GM23338 (cell line): ENCODE measurements around the gene PDZD8. TPM values are rescaled to one million over a fixed set of nuclear protein-coding genes. Genes with fewer than 3 reads are reported as not detected.

Experiments used
- ATAC-seq: fragments of 200-7000 bp; cut with Tn5 transposase; 3 replicates; pipeline ENCODE4 v1.9.1; 2020
- DNase-seq: peaks from one replicate; pipeline ENCODE4 v3.0.0-alpha.2; 2015; ENCODE audit warnings: low spot score
- H2AFZ ChIP-seq: fragments of 200-600 bp; sonication (generic); 2 replicates; pipeline ENCODE4 v1.8.0; 2016; ENCODE audit warnings: antibody characterized with exemption, mild to moderate bottlenecking, moderate library complexity
- H3F3A ChIP-seq: fragments of 200-600 bp; sonication (generic); replicated peaks from 2 replicates; pipeline ENCODE4 v1.8.0; 2017; ENCODE audit warnings: antibody characterized with exemption, mixed run types, low read depth
- H3K27ac ChIP-seq: fragments of 200-600 bp; sonication (generic); 2 replicates; pipeline ENCODE4 v1.6.1; 2016; ENCODE audit warnings: low read depth
- H3K27me3 ChIP-seq: fragments of 200-600 bp; sonication (generic); 2 replicates; pipeline ENCODE4 v1.8.0; 2016; ENCODE audit warnings: mild to moderate bottlenecking, mixed run types, moderate library complexity; ENCODE audit not compliant: insufficient read depth
- H3K36me3 ChIP-seq: fragments of 200-600 bp; sonication (generic); 2 replicates; pipeline ENCODE4 v1.8.0; 2016; ENCODE audit warnings: mild to moderate bottlenecking; ENCODE audit not compliant: insufficient read depth
- H3K4me1 ChIP-seq: fragments of 200-600 bp; sonication (generic); 2 replicates; pipeline ENCODE4 v1.8.0; 2016; ENCODE audit warnings: mild to moderate bottlenecking, moderate library complexity; ENCODE audit not compliant: insufficient read depth
- H3K4me2 ChIP-seq: fragments of 200-600 bp; sonication (generic); 2 replicates; pipeline ENCODE4 v1.7.1; 2017; ENCODE audit warnings: mixed run types
- H3K4me3 ChIP-seq: fragments of 200-600 bp; sonication (generic); 2 replicates; pipeline ENCODE4 v1.6.1; 2016; ENCODE audit warnings: mixed run types
- H3K79me2 ChIP-seq: fragments of 200-600 bp; sonication (generic); replicated peaks from 2 replicates; pipeline ENCODE4 v1.8.0; 2017; ENCODE audit warnings: mild to moderate bottlenecking; ENCODE audit not compliant: insufficient read depth
- H3K9me2 ChIP-seq: fragments of 200-600 bp; sonication (generic); 2 replicates; pipeline ENCODE4 v1.8.0; 2017; ENCODE audit not compliant: insufficient read depth
- H4K20me1 ChIP-seq: fragments of 200-600 bp; sonication (generic); replicated peaks from 2 replicates; pipeline ENCODE4 v1.8.0; 2017; ENCODE audit warnings: mild to moderate bottlenecking; ENCODE audit not compliant: insufficient read depth
- H3K27ac Mint-ChIP-seq: 2 replicates; pipeline ENCODE4 v1.8.0; 2020; ENCODE audit warnings: inconsistent platforms, mild to moderate bottlenecking, moderate library complexity, mixed read lengths
- H3K27me3 Mint-ChIP-seq: 3 replicates; pipeline ENCODE4 v1.8.0; 2022; ENCODE audit warnings: low read depth, mild to moderate bottlenecking, moderate library complexity, mixed read lengths, inconsistent platforms; ENCODE audit not compliant: insufficient read depth, poor library complexity
- H3K36me3 Mint-ChIP-seq: 3 replicates; pipeline ENCODE4 v1.8.0; 2021; ENCODE audit warnings: low read depth, mild to moderate bottlenecking, inconsistent platforms, moderate library complexity, mixed read lengths
- H3K4me1 Mint-ChIP-seq: 3 replicates; pipeline ENCODE4 v1.8.0; 2020; ENCODE audit warnings: mild to moderate bottlenecking, inconsistent platforms, mixed read lengths
- H3K4me3 Mint-ChIP-seq: 3 replicates; pipeline ENCODE4 v1.8.0; 2021; ENCODE audit warnings: moderate library complexity, mild to moderate bottlenecking, inconsistent platforms, mixed read lengths
- H3K9me3 Mint-ChIP-seq: 3 replicates; pipeline ENCODE4 v1.8.0; 2020; ENCODE audit warnings: moderate library complexity, mild to moderate bottlenecking, inconsistent platforms, mixed read lengths
- CREB1 ChIP-seq: fragments of 250-450 bp; sonication (Bioruptor Pico); IDR thresholded peaks from 2 replicates; pipeline ENCODE4 v1.5.0; 2020; ENCODE audit warnings: low read depth, mild to moderate bottlenecking, moderate library complexity
- CTCF ChIP-seq, 2 experiments: fragments of 200-600 bp in 1 of 2; sonication (generic) in 1 of 2; conservative IDR thresholded peaks; 2 replicates each; pipeline versions ENCODE4 v1.5.1 to v1.6.1; 2016 to 2017; ENCODE audit warnings: antibody characterized with exemption in 2 of 2, low read depth in 2 of 2, mild to moderate bottlenecking in 2 of 2, moderate library complexity in 1 of 2
- EZH2 ChIP-seq: fragments of 200-600 bp; sonication (generic); IDR thresholded peaks from one replicate; pipeline ENCODE4 v1.8.0; 2017; ENCODE audit warnings: antibody characterized with exemption, mild to moderate bottlenecking, low read depth; ENCODE audit not compliant: unreplicated experiment
- POLR2AphosphoS5 ChIP-seq: IDR thresholded peaks from 2 replicates; pipeline ENCODE4 v1.6.1; 2016; ENCODE audit warnings: antibody characterized with exemption, low read depth
- STAT1 ChIP-seq: IDR thresholded peaks from one replicate; pipeline ENCODE4 v1.6.1; 2016; ENCODE audit warnings: antibody characterized with exemption; ENCODE audit not compliant: unreplicated experiment
- ZNF114 ChIP-seq: fragments of 250-450 bp; sonication (Bioruptor Pico); IDR thresholded peaks from 2 replicates; pipeline ENCODE4 v1.5.0; 2020; ENCODE audit warnings: mild to moderate bottlenecking, moderate library complexity
- ZNF331 ChIP-seq: fragments of 250-450 bp; sonication (Bioruptor Pico); IDR thresholded peaks from 2 replicates; pipeline ENCODE4 v1.5.0; 2020; ENCODE audit warnings: low read depth, mild to moderate bottlenecking, moderate library complexity
- ZNF462 ChIP-seq: fragments of 250-450 bp; sonication (Bioruptor Pico); IDR thresholded peaks from 2 replicates; pipeline ENCODE4 v1.5.0; 2020; ENCODE audit warnings: mild to moderate bottlenecking, moderate library complexity
- polyA plus RNA-seq: library from polyadenylated mRNA; unstranded; fragments of >200 nt; fragmentation: Nextera tagmentation; extraction: Ambion mirVana; gene quantifications from 2 replicates; pipeline ENCODE4 v1.2.1, GENCODE V29; 2016
- total RNA-seq: library from RNA; depleted of rRNA; stranded (reverse); fragments of >200 nt; shearing (Covaris generic); gene quantifications from 2 replicates; pipeline ENCODE4 v1.2.3, GENCODE V29; 2014
- TF ChIP-seq, protein P1 (sequence below): IDR thresholded peaks from 2 replicates; pipeline ENCODE4 v1.6.1; 2016; ENCODE audit warnings: antibody characterized with exemption

Gene PDZD8
- total and polyA plus RNA-seq, 2 experiments from 2014 or later, result 11.4 to 28.6 TPM

GRCh38 chr10:117400329-117400728 is 25.1 kb upstream of the PDZD8 start (continued):
- TF ChIP-seq CTCF (conservative IDR thresholded peaks at IDR 0.05; ENCODE audit: low read depth in 2 of 2), result no peak
- TF ChIP-seq EZH2, result no peak
- TF ChIP-seq POLR2AphosphoS5, result no peak

DNA sequence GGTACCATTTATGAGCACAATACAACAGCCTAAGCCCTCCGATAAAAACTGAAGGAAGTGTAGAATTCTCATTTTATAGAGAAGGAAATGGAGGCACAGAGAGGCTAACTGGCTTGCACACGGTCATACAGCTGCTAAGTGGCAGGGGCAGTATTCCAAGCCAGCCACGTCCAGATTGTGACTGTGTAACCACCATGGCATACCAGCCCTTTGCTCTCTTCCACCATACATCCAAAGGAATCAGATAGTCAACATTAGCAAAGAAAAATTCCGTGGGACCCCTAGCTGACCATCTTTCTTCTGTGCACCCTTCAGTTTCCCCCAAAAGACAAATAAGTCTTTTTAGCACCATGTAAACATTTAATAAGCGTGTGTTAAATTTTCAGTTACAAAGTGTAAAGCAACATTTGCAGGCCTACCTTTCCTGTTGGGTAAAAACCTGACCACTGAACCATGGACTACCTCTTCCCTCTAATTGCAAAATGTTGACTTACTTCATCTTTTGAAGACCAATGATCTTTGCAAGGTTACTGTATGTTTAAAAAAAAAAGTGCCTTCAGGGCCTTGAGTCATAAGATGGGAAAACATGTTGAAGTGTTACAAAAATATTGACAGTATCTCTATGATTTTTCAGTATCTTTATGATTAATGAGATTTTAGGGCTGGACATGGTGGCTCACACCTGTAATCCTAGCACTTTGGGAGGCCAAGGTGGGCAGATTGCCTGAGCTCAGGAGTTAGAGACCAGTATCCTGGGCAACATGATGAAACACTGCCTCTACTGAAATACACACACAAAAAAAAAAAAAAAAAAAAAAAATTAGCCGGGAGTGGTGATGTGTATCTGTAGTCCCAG is 24.3 kb upstream of the PDZD8 start:
- H3K27me3 Mint-ChIP-seq, result no peaks in the 10 kb centered on the region
- TF ChIP-seq CREB1 (CRISPR knock-in tag) (no peak), POLR2AphosphoS5 (no peak), ZNF462 (CRISPR knock-in tag) (no peak), ZNF331 (no peak), STAT1 (no peak), CTCF (conservative IDR thresholded peaks at IDR 0.05; ENCODE audit: low read depth in 2 of 2) (no peak), ZNF114 (CRISPR knock-in tag) (no peak)
- TF ChIP-seq, protein P1, sequence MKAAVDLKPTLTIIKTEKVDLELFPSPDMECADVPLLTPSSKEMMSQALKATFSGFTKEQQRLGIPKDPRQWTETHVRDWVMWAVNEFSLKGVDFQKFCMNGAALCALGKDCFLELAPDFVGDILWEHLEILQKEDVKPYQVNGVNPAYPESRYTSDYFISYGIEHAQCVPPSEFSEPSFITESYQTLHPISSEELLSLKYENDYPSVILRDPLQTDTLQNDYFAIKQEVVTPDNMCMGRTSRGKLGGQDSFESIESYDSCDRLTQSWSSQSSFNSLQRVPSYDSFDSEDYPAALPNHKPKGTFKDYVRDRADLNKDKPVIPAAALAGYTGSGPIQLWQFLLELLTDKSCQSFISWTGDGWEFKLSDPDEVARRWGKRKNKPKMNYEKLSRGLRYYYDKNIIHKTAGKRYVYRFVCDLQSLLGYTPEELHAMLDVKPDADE, result no peak

More for the DNA sequence above, 24.3 kb upstream of the PDZD8 start:
- Histone ChIP-seq H3K4me2 (no peak overlapping the region), H3K27me3 (no peaks in the 10 kb centered on the region), H3F3A (no peaks in the 10 kb centered on the region), H3K27ac (no peak overlapping the region), H3K79me2 (no peaks in the 10 kb centered on the region), H3K4me3 (no peak overlapping the region), H3K4me1 (no peaks in the 10 kb centered on the region), H3K9me2 (0 out of 2 replicates have a peak, but pooled peaks cover 3% of the 10 kb centered on the region), H3K36me3 (no peaks in the 10 kb centered on the region), H2AFZ (no peak overlapping the region), H4K20me1 (no peaks in the 10 kb centered on the region)
- H3K36me3 Mint-ChIP-seq, result no peaks in the 10 kb centered on the region
- peaks cover 8% of the 10 kb centered on the region; the same call in 1 of the 3 replicates for H3K4me1 Mint-ChIP-seq
- no peak overlapping the region for H3K27ac Mint-ChIP-seq
- no peak overlapping the region for H3K4me3 Mint-ChIP-seq
- no peak for DNase-seq
- H3K9me3 Mint-ChIP-seq, result no peaks in the 10 kb centered on the region
- ATAC-seq, result no peak
